SH-SY5Y (cell line): ENCODE data around the gene TMSB4X.

Experiments
- GATA2 ChIP-seq: IDR thresholded peaks from 2 replicates; pipeline ENCODE4 v1.6.1; 2011; ENCODE audit warnings: mild to moderate bottlenecking, low read depth, low read length
- GATA3 ChIP-seq: IDR thresholded peaks from 2 replicates; pipeline ENCODE4 v1.6.1; 2011; ENCODE audit warnings: low read depth, mild to moderate bottlenecking, low read length, moderate library complexity

GRCh38 chrX:12986164-12986779 lies 11.4 kb downstream of the TMSB4X start:
- TF ChIP-seq GATA2 (no peak), GATA3 (no peak)
